Pancreas (tissue), 10 donors: Measurements from ENCODE around the gene ZNF835. TPM values are rescaled to one million over a fixed set of nuclear protein-coding genes. Genes with fewer than 3 reads are reported as not detected.

Source experiments
- ATAC-seq, 4 donors: fragments of 200-7000 bp; cut with Tn5 transposase; one replicate each; pipeline versions ENCODE4 v1.8.0 to v1.9.1; 2020; ENCODE audit warnings: mild to moderate bottlenecking in 4 of 4, moderate library complexity in 4 of 4
- DNase-seq, 6 donors: peaks; one replicate each; pipeline ENCODE4 v3.0.0-alpha.2; 2020
- FAIRE-seq: peaks from 2 replicates; lab custom pipeline; 2012; peaks lifted over from hg19 to GRCh38; lab: Jason Lieb, UNC
- H3K27ac ChIP-seq, 4 donors: fragments of 200-600 bp; sonication (generic); 1 replicate in 3 of 4; 2 replicates in 1 of 4; pipeline versions ENCODE4 v1.5.0 to v1.8.0; 2020
- H3K27me3 ChIP-seq, 4 donors: fragments of 200-600 bp; one replicate each; pipeline ENCODE4 v1.8.0; 2021
- H3K36me3 ChIP-seq, 3 donors: fragments of 200-600 bp; sonication (generic) in 1 of 3; one replicate each; pipeline versions ENCODE4 v1.5.0 to v1.8.0; 2020 to 2021
- H3K4me1 ChIP-seq, 3 donors: fragments of 200-600 bp; one replicate each; pipeline ENCODE4 v1.8.0; 2021
- H3K4me3 ChIP-seq, 4 donors: fragments of 200-600 bp; sonication (generic) in 2 of 4; one replicate each; pipeline versions ENCODE4 v1.5.0 to v1.8.0; 2020 to 2021
- H3K9me3 ChIP-seq, 4 donors: fragments of 200-600 bp; one replicate each; pipeline ENCODE4 v1.8.0; 2021
- WGBS, 2 donors: extraction: QIAGEN DNeasy Blood & Tissue Kit; methylation state at CpG; one replicate each; pipeline ENCODE4 v1.1.7; 2013; 5-methylcytosine and 5-hydroxymethylcytosine counted together
- intact Hi-C, 3 donors: fragments of 100-400 bp; cut with DNase I; formaldehyde crosslinking; loops; one replicate each; pipeline versions ENCODE4 v1.11.1 to v1.14.2; 2022
- polyA plus RNA-seq, 2 donors: library from polyadenylated mRNA; stranded (reverse); fragments of 200-250 nt; gene quantifications; one replicate each; pipeline ENCODE4 v1.2.3, GENCODE V29; 2013
- total RNA-seq, 6 donors: library from RNA; stranded (reverse); fragmentation: NEBNext Ultra II Directional in 4 of 6; extraction: Animal tissue kit (Norgen Biotek cat#: 25700) in 4 of 6; gene quantifications; one replicate each; pipeline versions ENCODE4 v1.2.1 to v1.2.4, GENCODE V29; 2021 to 2023
- TF ChIP-seq, protein P1 (sequence below), 4 donors: fragments of 200-600 bp; sonication (generic) in 3 of 4; IDR thresholded peaks; one replicate each; pipeline versions ENCODE4 v1.5.0 to v1.8.0; 2021; ENCODE audit warnings: antibody characterized with exemption in 4 of 4
- donor health status: healthy with polysubstance abuse.
- donor health status: DM: no; HTN: no; CAD: no; lungs with moderate emphysema.
- donor health status: DM: no; HTN: no; CAD: no.
- donor health status: control.
- donor health status: control.
- donor health status: Bipolar disorder and iron deficiency.
- donor health status: DM: yes; HTN: yes; CAD: no.
- donor health status: DM: no; HTN: no; CAD: no.
- donor health status: DM: no; HTN: no; CAD: no.
- donor health status: DM: yes; HTN: yes; CAD: no.

Gene ZNF835
- total RNA-seq (1 to 10 TPM in 3 of 6 donors, under 1 TPM in 3; 0.86 to 4.8 (median 0.98) TPM), polyA plus RNA-seq (under 1 TPM; 0.34 to 0.73 TPM)

DNA sequence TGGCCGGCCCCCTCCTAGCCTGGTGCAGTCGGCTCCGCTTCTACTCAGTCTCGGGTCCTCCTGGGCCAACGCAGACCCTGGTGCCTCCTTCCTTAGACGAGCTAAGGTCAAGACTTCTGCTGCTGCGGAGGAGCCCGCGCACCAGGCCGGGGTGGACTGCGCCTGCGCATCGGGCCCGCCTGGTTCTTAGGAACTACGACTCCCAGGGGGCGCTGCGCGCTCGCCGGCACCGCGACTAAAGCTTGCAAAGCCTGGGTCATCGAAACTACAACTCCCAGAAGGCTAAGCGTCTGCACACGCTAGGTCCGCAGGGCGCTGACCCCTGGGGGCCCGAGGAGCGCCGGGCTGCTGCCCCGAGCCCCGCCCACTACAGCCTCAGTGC, at the start of gene ZNF835:
ZNF835 (minus strand) TSS at position 145 of the 382 bp plus-strand sequence. CDS start 6,559 bp downstream, outside the sequence.
- intact Hi-C loops = no loop called here
- DNase-seq = peak; percentile 83 to 95 (median 88)
- TF ChIP-seq, protein P1, sequence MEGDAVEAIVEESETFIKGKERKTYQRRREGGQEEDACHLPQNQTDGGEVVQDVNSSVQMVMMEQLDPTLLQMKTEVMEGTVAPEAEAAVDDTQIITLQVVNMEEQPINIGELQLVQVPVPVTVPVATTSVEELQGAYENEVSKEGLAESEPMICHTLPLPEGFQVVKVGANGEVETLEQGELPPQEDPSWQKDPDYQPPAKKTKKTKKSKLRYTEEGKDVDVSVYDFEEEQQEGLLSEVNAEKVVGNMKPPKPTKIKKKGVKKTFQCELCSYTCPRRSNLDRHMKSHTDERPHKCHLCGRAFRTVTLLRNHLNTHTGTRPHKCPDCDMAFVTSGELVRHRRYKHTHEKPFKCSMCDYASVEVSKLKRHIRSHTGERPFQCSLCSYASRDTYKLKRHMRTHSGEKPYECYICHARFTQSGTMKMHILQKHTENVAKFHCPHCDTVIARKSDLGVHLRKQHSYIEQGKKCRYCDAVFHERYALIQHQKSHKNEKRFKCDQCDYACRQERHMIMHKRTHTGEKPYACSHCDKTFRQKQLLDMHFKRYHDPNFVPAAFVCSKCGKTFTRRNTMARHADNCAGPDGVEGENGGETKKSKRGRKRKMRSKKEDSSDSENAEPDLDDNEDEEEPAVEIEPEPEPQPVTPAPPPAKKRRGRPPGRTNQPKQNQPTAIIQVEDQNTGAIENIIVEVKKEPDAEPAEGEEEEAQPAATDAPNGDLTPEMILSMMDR (IDR thresholded peaks at IDR 0.05) = peak in 1 of 4 donors; percentile 15
- H3K27ac ChIP-seq = peak within 1 kb of the TSS in 2 of 4 donors; percentile 31 to 44
- 0 to 3% methylated on average over 32 of the region's 32 CpGs for WGBS, 2 donors
- peak; percentile 90 to 96 (median 95) for ATAC-seq
- no peaks in the 10 kb centered on the region for H3K9me3 ChIP-seq
- H3K36me3 ChIP-seq = no peaks in the 10 kb centered on the region
- FAIRE-seq = no peak
- no peaks in the 10 kb centered on the region for H3K27me3 ChIP-seq
- peak within 1 kb of the TSS; percentile 18 to 61 (median 47) for H3K4me3 ChIP-seq
- H3K4me1 ChIP-seq = no peaks in the 10 kb centered on the region

DNA sequence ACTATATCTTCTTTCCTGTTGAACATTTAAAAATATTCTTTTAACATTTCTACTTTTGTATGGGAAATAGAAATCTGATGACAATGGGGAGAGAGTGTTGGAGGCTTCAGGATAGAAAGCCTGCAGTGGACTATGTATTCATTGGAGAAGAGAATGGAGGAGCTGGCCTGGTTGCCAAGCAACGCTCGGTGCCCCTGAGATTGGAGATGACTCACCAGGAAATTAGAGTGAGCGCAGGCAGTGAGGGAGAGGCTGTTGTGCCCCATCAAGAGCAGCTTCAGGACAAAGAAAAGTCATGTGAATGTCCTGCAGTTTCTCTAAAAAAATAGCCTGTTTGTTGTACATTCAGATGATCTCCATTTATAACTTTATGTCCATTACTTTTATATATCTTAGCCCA, 48.7 kb upstream of the ZNF835 start:
- no peak overlapping the region for H3K4me3 ChIP-seq
- H3K27ac ChIP-seq = no peak overlapping the region
- no peaks in the 10 kb centered on the region for H3K4me1 ChIP-seq
- H3K9me3 ChIP-seq = no peaks in the 10 kb centered on the region
- ATAC-seq (peak in 3 of 4 donors; percentile 32 to 93 (median 80)), DNase-seq (peak in 1 of 6 donors; percentile 3), FAIRE-seq (no peak)
- H3K27me3 ChIP-seq = no peaks in the 10 kb centered on the region
- intact Hi-C loops = no loop called here
- WGBS, 2 donors = 18 to 26% methylated on average over 3 of the region's 3 CpGs
- no peaks in the 10 kb centered on the region for H3K36me3 ChIP-seq
- TF ChIP-seq, protein P1 (IDR thresholded peaks at IDR 0.05) = no peak

DNA sequence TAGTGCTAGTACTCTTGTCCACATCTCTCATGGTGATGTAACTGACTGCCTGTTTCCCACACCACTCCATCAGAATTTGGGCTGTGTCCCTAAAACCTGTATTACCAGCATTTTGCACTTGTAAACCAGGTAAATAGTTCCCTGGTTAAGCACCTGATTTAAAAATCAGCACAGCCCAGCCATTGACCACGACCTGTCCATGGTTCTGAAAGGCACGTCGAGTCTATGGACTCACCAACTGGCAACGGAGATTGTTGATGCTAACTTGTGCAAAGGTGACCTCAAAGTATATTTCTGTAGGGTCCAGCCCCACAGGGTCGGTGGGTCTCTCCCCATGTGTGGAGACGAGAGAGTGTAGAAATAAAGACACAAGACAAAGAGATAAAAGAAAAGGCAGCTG, 46.7 kb upstream of the ZNF835 start:
- 45 to 46% methylated on average over 6 of the region's 6 CpGs for WGBS, 2 donors
- Histone ChIP-seq H3K27me3 (no peaks in the 10 kb centered on the region), H3K27ac (no peak overlapping the region), H3K4me3 (no peak overlapping the region), H3K4me1 (no peaks in the 10 kb centered on the region), H3K9me3 (no peaks in the 10 kb centered on the region), H3K36me3 (no peaks in the 10 kb centered on the region)
- FAIRE-seq (no peak), DNase-seq (no peak), ATAC-seq (no peak)
- TF ChIP-seq, protein P1 (IDR thresholded peaks at IDR 0.05) = no peak
- intact Hi-C loops = no loop called here

DNA sequence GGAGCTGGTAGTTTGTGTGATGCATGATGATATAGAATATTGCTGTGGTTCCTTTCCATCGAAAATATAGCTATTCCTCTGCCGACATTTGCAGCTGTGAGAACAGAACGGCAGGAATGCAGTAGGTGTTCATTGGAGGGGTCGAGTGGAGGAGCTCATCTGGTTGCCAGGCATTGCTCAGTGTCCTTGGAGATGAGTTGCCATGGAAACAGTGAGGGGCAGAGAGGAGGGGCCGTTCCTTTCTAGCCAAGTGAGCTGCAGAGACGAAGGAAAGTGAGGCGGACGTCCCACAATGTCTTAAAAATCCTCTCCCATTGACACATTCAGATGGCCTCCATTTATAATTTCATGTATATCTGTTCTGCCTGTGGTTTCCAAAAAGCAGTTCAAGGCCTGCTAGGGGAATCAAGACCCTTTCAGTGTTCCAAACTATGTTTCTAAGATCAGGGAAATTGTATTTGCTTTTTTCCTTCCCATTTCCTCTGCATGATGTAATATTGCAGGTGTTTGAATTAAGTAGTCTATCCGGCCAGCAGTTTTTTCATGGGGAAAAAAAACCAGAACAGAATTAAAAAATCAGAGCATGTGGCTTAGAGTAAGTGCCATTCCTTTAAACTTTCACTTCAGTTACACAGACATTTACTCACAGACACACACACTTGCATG, 41.2 kb upstream of the ZNF835 start:
- no peaks in the 10 kb centered on the region for H3K9me3 ChIP-seq
- FAIRE-seq = no peak
- no peak for DNase-seq

More for the DNA sequence above, 41.2 kb upstream of the ZNF835 start:
- no peak overlapping the region for H3K27ac ChIP-seq
- TF ChIP-seq, protein P1 (IDR thresholded peaks at IDR 0.05) = no peak
- no peak overlapping the region for H3K4me3 ChIP-seq
- intact Hi-C loops = no loop called here
- WGBS, 2 donors = 24 to 34% methylated on average over 9 of the region's 9 CpGs
- H3K36me3 ChIP-seq = no peaks in the 10 kb centered on the region
- H3K4me1 ChIP-seq = no peaks in the 10 kb centered on the region
- no peaks in the 10 kb centered on the region for H3K27me3 ChIP-seq
- ATAC-seq = peak in 2 of 4 donors; percentile 66 to 74
